GM12872 (cell line): ENCODE results near the gene HOXB2.

Experiments
- CTCF ChIP-seq: IDR thresholded peaks from 3 replicates; pipeline ENCODE4 v1.5.1; 2011; ENCODE audit warnings: low read depth, mild to moderate bottlenecking, low read length, moderate library complexity; ENCODE audit not compliant: insufficient read depth

HOXB2 gene

GRCh38 chr17:48539177-48539576, 5.7 kb downstream of the HOXB2 start:
- TF ChIP-seq CTCF, result no peak

GRCh38 chr17:48537316-48537715, 7.6 kb downstream of the HOXB2 start:
- TF ChIP-seq CTCF, result no peak

GRCh38 chr17:48532261-48532660, 12.6 kb downstream of the HOXB2 start:
- no peak for TF ChIP-seq CTCF

GRCh38 chr17:48530887-48531272, 14.0 kb downstream of the HOXB2 start, which contains the start of gene HOXB1:
Gene HOXB1 (minus strand): TSS chr17:48531011. CDS start chr17:48530904, 107 bp downstream.
- TF ChIP-seq CTCF, result no peak

GRCh38 chr17:48530208-48530886, 14.6 kb downstream of the HOXB2 start:
- TF ChIP-seq CTCF, result no peak

- TF ChIP-seq CTCF, result no peak
Measured at GRCh38 chr17:48529683-48530009, 15.3 kb downstream of the HOXB2 start.

- TF ChIP-seq CTCF, result no peak
Measured at GRCh38 chr17:48528936-48529682, 15.8 kb downstream of the HOXB2 start.
